ENCODE measurements around the gene ARFGAP2.

The ARFGAP2 gene

GRCh38 chr11:47143322-47143721 is 33.4 kb downstream of the ARFGAP2 start:
- no peak for TF ChIP-seq CTCF (conservative IDR thresholded peaks at IDR 0.05; ENCODE audit: low read depth, low read length)
- no peaks in the 10 kb centered on the region for H3K27me3 ChIP-seq (ENCODE audit: insufficient read depth, low read depth)
- H3K4me2 ChIP-seq: no peak overlapping the region
- no peaks in the 10 kb centered on the region for H3K4me1 ChIP-seq (ENCODE audit: low read depth, poor library complexity, severe bottlenecking)
- no peaks in the 10 kb centered on the region for H4K20me1 ChIP-seq (ENCODE audit: insufficient read depth)
- H2AFZ ChIP-seq (ENCODE audit: low read depth): no peak overlapping the region
- H3K79me2 ChIP-seq (ENCODE audit: insufficient read depth, low read depth): no peaks in the 10 kb centered on the region
- H3K27ac ChIP-seq: no peak overlapping the region
- H3K9ac ChIP-seq: no peak overlapping the region
- no peaks in the 10 kb centered on the region for H3K36me3 ChIP-seq (ENCODE audit: insufficient read depth)
- H3K4me3 ChIP-seq (IDR thresholded peaks at IDR 0.05; ENCODE audit: insufficient read depth, low read depth, low read length): no peak overlapping the region

GRCh38 chr11:47139878-47140277 is 36.8 kb downstream of the ARFGAP2 start:
- H3K4me2 ChIP-seq: no peak overlapping the region
- H3K4me1 ChIP-seq (ENCODE audit: low read depth, poor library complexity, severe bottlenecking): no peaks in the 10 kb centered on the region
- H3K79me2 ChIP-seq (ENCODE audit: insufficient read depth, low read depth): no peaks in the 10 kb centered on the region
- TF ChIP-seq CTCF (conservative IDR thresholded peaks at IDR 0.05; ENCODE audit: low read depth, low read length): no peak
- H3K27ac ChIP-seq: no peak overlapping the region
- H3K27me3 ChIP-seq (ENCODE audit: insufficient read depth, low read depth): no peaks in the 10 kb centered on the region
- no peak overlapping the region for H3K9ac ChIP-seq
- no peaks in the 10 kb centered on the region for H3K36me3 ChIP-seq (ENCODE audit: insufficient read depth)
- H2AFZ ChIP-seq (ENCODE audit: low read depth): no peak overlapping the region
- H3K4me3 ChIP-seq (IDR thresholded peaks at IDR 0.05; ENCODE audit: insufficient read depth, low read depth, low read length): no peak overlapping the region
- H4K20me1 ChIP-seq (ENCODE audit: insufficient read depth): no peaks in the 10 kb centered on the region

- Histone ChIP-seq H3K4me1 (ENCODE audit: low read depth, poor library complexity, severe bottlenecking) (no peaks in the 10 kb centered on the region), H4K20me1 (ENCODE audit: insufficient read depth) (no peaks in the 10 kb centered on the region), H3K4me3 (IDR thresholded peaks at IDR 0.05; ENCODE audit: insufficient read depth, low read depth, low read length) (no peak overlapping the region), H3K79me2 (ENCODE audit: insufficient read depth, low read depth) (no peaks in the 10 kb centered on the region), H3K4me2 (no peak overlapping the region), H2AFZ (ENCODE audit: low read depth) (no peak overlapping the region), H3K36me3 (ENCODE audit: insufficient read depth) (no peaks in the 10 kb centered on the region), H3K27ac (no peak overlapping the region), H3K27me3 (ENCODE audit: insufficient read depth, low read depth) (no peaks in the 10 kb centered on the region), H3K9ac (no peak overlapping the region)
- TF ChIP-seq CTCF (conservative IDR thresholded peaks at IDR 0.05; ENCODE audit: low read depth, low read length): no peak
These were observed 39.2 kb downstream of the ARFGAP2 start for GRCh38 chr11:47137476-47137875.

- no peaks in the 10 kb centered on the region for H4K20me1 ChIP-seq (ENCODE audit: insufficient read depth)
- no peak overlapping the region for H3K27ac ChIP-seq
These were observed 39.8 kb downstream of the ARFGAP2 start for GRCh38 chr11:47136921-47137320.

More at GRCh38 chr11:47136921-47137320, 39.8 kb downstream of the ARFGAP2 start:
- H3K79me2 ChIP-seq (ENCODE audit: insufficient read depth, low read depth): no peaks in the 10 kb centered on the region
- no peak overlapping the region for H3K9ac ChIP-seq
- H3K27me3 ChIP-seq (ENCODE audit: insufficient read depth, low read depth): no peaks in the 10 kb centered on the region
- no peaks in the 10 kb centered on the region for H3K36me3 ChIP-seq (ENCODE audit: insufficient read depth)
- no peak overlapping the region for H3K4me2 ChIP-seq
- no peak overlapping the region for H2AFZ ChIP-seq (ENCODE audit: low read depth)
- TF ChIP-seq CTCF (conservative IDR thresholded peaks at IDR 0.05; ENCODE audit: low read depth, low read length): no peak
- no peaks in the 10 kb centered on the region for H3K4me1 ChIP-seq (ENCODE audit: low read depth, poor library complexity, severe bottlenecking)
- no peak overlapping the region for H3K4me3 ChIP-seq (IDR thresholded peaks at IDR 0.05; ENCODE audit: insufficient read depth, low read depth, low read length)

Measured in KMS-11 (cell line).